SK-N-SH treated with all-trans-retinoic acid at 6 μM for 48 hours (cell line): Measurements from ENCODE around the gene SRCAP.
"Not testable (repeated sequence)": the region's sequence is repeated elsewhere in the genome, so short reads cannot be mapped to it uniquely, and the experiment has no call there.

Experiments
- ISL1 ChIP-seq: fragments of 250-450 bp; sonication (Bioruptor Pico); IDR thresholded peaks from 2 replicates; pipeline ENCODE4 v2.1.2; 2022; ENCODE audit warnings: mild to moderate bottlenecking, moderate library complexity
- ZFP3 ChIP-seq: fragments of 250-450 bp; sonication (Bioruptor Pico); IDR thresholded peaks from 2 replicates; pipeline ENCODE4 v1.5.0; 2020; ENCODE audit warnings: mild to moderate bottlenecking, moderate library complexity

- TF ChIP-seq ZFP3, ISL1 (CRISPR knock-in tag): not testable (repeated sequence)
Measured at GRCh38 chr16:30703071-30703470, 4.1 kb downstream of the SRCAP start.
